ENCODE data around the gene OR13J1.
"Not testable (repeated sequence)": the region's sequence is repeated elsewhere in the genome, so short reads cannot be mapped to it uniquely, and the experiment has no call there.

Gene OR13J1

DNA sequence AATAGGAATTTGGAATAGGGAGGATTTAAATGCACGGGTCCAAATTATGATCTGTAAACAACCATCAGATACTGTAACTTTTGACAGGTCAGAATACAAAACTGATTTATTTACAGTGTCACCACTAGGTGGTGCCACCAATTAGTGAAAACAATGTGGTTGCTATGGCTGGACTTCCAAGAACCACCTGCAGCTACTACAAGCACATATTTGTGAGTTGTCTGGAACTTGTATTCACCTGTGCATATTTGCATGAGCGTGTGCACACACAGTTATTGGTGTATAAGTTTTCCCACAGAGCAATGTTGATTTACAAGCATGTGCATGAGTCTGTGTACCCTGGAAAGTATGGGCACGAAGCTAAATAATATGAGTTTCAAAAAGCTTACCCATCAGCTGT is 32.8 kb upstream of the OR13J1 start:
- DNase-seq, result peak; percentile 70

DNA sequence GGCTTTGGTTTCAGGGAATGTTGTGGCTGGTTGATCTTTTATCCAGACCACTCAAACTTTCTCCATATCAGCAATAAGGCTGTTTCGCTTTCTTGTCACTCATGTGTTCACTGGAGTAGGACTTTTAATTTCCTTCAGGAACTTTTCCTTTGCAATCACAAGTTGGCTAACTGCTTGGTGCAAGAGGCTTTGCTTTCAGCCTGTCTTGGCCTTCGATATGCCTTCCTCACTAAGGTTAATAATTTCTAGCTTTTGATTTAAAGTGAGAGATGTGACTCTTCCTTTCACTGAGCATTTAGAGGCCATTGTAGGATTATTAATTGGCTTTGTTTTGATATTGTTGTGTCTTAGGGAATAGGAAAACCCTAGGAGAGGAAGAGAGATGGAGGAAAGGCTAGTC is 28.8 kb upstream of the OR13J1 start:
- no peak for DNase-seq

DNA sequence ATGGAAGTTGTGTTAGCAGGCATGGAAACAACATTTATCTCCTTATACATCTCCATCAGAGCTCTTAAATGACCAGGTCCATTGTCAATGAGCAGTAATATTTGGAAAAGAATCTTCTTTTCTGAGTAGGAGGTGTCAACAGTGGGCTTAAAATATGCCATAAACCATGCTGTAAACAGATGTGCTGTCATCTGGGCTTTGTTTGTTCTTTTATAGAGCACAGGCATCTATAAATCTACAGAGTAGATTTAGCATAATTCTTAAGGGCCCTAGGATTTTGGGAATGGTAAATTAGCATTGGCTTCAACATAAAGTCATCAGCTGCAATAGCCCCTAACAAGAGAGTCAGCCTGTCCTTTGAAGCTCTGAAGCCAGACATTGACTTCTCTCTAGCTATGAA is 28.1 kb upstream of the OR13J1 start:
- no peak for DNase-seq

DNA sequence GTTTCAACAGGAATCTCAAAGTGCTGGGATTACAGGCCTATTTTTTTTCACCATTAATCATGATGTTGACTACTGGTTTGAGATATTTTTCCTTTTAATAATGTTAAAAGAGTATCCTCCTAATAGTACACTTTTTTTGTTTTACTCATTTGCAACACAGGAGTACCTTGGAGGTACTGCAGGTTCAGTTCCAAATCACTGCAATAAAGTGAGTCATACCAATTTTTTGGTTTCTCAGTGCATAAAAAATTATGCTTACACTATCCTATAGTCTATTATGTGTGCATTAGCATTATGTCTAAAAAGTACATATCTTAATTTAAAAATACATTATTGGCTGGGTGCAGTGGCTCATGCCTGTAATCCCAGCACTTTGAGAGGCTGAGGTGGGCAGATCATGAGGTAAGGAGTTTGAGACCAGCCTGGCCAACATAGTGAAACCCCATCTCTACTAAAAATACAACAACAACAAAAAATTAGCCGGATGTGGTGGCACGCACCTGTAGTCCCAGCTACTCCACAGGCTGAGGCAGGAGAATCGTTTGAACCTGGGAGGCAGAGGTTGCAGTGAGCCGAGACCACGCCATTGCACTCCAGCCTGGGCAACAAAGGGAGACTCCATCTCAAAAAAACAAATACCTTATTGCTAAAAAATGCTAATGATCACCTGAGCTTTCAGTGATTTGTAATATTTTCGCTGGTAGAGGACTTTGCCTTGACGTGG is 27.3 kb upstream of the OR13J1 start:
- DNase-seq, result not testable (repeated sequence)

DNA sequence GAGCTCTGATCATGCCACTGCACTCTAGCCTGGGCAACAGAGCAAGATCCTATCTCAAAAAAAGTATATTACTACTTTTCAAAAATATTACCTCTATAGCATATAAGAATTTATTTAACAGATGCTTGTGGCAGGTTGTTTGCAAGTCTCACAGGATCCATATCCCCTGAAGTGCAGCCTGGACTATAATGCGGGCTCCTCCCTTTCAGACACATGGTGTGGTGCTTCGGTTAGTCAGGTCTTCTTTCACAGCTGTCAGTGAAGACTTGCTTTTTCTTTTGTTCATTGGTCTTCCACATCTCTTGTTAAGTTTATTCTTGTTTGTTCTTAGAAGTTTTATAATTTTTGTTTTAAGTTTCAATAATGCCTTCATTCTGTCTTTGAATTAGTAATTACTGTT is 26.4 kb upstream of the OR13J1 start:
- no peak for DNase-seq

DNA sequence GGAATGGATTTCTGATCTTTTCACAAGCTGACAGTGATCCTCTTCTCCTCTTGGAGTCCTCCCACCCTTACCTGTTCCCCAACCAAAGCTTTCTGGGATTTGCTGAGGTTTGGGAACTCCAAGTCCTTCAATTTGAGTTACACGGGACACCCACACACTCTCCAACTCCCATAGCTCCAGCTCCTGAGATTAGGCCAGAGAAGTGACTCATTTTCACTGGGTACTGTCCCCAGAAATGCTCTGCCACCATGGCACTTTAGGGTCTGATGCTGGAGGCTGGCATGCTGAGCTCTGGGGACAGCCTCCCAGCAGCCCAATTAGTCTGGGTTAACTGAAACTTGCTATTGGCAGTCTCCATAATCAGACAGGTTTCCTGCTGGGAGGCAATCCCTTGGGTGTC is 21.9 kb upstream of the OR13J1 start:
- DNase-seq, result no peak

DNA sequence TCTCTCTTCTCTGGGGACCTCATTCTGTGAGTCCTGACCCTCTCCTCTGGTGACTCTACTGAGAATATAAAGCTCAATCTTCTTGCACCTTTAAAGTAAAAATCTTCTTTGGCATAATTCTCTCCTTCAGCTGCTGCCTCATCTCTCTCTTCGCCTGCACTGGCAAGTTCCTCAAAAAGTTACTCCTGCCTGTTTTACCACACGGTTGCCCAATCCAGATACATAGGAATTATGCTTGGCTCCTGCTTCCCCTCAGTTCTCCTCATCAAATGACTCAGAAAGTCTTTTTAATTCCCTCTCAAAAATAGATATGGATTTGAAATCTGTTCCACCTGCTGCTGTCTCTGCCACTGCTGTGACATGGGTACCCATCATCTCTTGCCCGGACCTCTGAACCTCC is 21.4 kb upstream of the OR13J1 start:
- no peak for DNase-seq

DNA sequence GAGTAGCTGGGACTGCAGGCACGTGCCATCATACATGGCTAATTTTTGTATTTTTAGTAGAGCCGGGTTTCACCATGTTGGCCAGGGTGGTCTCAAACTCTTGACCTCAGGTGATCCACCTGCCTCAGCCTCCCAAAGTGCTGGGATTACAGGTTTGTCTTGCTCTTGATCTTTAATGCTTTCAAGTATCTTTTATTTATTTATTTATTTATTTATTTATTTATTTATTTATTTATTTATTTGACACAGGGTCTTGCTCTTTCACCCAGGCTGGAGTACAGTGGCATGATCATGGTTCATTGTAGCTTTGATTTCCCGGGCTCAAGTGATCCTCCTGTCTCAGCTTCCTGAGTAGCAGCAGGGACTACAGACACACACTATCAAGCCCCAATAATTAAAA is 14.7 kb upstream of the OR13J1 start:
- not testable (repeated sequence) for DNase-seq

DNA sequence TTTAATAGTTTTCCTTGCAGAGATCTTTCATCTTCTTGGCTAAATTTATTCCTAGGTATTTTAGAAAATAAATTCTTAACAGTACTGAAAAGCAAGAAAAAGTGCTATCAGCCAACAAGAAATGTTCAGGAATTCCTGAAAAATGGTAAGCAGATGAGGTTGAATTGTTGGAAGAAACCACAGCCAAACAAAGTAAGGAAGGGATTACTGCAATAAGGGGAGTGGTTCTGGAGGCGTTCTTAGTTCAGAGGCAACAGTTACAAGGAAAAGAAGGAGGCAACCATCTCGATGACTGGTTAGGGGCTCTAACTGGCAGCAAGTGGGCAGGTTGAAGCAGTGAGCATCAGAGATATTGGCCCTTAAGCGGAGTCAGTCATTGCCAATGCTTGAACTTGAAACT is 12.8 kb upstream of the OR13J1 start:
- no peak for DNase-seq

DNA sequence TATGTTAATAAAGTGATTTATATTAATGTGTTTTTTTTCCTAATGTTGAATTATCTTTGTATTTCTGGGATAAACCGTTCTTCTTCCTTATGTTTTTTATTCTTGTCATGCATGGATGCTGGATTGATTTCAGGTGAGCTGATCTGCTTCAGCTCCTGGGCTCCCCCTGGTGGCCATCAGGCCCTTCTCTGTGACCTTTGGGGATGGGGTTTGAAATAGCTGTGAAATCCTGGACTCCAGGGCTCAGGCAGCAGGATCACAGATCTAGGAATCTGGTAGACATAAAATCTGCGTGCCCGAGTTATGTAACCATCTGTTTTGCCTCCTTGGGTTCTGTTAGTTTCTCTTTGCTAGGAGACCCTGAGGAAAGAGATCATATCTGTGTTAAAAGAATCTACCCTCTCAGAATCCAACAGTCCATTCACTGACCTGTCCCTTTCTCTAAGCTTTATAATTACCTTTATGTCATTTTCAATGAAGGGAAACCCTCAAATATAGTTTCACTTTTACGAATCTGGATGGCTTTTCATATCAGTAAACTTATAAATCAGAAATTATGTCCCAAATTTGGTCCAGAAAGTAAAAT is 12.2 kb upstream of the OR13J1 start:
- peak; percentile 76 for DNase-seq

DNA sequence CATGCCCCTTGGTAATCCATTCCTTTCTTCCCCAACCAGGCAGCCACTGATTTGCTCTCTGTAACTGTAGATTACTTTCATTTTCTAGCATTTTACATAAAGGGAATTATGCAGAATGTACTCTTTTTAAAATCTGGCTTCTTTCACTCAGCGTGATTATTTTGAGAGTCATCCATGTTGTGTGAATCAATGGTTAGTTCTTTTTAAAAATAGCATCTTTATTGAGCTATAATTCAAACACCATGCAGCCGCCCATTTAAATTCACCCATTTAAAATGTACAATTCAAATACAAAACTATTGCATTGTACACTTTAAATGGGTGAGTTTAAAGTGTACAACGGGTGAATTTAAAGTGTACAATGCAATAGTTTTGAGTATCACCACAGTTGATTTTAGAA is 2.3 kb upstream of the OR13J1 start:
- no peak for DNase-seq

DNA sequence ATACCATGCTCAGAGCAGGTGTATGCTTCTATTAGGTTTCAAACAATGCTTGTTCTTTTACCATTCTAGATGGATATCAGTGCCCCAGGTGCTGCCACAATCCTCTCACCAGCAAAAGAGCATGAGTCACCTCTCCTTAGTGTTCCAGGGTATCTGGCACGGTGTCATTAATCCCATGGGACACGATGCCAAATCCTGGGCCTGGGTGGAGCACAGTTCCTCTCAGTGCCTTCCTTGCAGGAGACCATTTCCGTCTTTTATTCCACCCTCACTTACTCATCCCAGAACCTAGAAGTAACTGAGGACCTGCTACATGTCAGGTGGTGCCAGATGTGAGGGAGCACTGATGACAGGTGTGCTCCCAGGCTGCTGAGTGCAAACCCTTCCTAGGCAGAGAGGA is 1.3 kb upstream of the OR13J1 start:
- DNase-seq, result no peak

DNA sequence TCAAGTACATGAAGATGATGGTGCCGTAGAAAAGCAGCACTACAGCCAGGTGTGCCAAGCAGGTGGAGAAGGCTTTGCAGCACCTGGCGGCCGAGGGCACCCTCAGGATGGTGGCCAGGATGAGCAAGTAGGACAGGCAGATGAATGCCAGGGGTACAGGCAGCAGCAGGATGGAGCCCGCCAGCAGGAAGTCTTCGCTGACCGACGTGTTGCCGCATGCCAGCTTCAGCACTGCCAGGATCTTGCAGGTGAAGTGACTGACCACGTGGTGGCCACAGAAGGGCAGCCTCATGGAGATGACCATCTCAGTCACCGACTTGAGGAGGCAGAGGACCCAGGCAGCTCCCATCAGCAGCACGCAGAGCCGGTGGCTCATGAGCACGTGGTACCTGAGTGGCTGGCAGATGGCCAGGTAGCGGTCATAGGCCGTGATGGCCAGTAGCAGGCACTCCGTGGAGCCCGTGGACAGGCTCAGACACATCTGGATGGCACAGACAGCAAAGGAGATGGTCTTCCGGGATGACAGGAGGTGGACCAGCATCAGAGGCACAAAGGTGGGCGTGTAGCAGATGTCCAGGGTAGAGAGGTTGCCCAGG is 482 bp downstream of the OR13J1 start:
- no peak for DNase-seq

DNA sequence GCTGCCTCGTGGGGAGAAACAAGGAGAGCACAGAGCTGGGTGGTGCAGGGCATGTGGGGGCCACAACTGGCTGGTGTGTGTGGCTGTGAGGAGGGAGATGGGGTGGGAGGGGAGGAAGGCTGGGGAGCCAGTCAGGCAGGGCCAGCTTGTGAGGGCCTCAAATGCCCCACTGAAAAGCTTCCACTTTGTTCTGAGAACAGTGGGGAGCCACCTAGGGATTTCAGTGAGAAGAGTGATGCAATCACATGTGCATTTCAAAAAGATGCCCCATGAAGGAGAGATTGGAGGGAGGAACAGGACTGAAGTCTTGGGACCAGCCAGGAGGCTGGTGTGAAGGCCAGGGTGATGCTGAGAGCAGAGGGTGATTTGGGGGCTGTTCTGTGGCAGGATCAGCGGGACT is 1.3 kb downstream of the OR13J1 start:
- DNase-seq, result no peak

DNA sequence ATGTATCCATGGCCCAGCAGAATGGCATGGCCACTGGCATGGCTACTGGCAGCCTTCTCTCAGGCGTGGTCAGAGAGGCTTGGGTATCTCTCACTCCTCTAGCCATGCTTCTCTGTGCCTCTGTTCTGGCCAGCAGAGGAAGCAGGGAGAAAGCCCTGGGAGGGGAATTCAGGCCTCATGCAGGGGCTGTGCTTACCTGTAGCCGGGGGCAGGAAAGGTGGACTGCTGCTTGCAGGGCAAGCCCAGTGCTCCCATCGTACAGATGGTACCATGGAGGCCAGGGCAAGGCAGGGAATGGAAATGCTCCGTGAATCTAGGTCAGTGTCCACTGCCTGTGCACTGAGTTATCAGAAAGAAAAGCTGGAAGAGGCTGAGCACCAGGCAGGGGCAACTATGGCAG is 2.7 kb downstream of the OR13J1 start:
- no peak for DNase-seq

DNA sequence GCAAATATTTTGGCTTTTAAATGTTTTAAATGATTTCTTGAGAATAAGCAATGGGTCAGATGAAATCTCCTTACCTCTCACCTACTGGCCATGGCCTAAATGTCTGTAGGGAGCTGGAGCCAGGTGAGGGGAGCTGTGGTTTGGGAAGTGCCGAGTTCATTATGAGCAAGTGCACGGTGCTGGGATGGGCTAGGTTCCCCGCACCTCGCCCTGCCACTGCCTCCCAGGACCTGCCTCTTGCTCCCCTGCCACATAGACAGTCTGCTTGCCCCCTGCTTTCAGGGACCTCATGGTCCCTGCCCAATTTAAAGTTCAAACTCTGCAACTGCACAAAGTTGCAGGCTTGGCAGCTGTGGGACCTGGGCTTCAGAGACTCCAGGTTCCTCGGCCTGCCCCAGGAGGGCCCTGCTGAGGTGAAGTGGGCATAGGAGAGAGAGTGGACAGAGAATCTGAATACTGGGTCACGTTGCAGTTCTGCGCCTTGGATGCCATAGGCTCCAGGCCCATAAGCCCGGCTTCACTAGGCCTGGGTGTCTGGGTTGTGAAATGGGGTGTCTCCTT is 5.4 kb downstream of the OR13J1 start:
- no peak for DNase-seq

DNA sequence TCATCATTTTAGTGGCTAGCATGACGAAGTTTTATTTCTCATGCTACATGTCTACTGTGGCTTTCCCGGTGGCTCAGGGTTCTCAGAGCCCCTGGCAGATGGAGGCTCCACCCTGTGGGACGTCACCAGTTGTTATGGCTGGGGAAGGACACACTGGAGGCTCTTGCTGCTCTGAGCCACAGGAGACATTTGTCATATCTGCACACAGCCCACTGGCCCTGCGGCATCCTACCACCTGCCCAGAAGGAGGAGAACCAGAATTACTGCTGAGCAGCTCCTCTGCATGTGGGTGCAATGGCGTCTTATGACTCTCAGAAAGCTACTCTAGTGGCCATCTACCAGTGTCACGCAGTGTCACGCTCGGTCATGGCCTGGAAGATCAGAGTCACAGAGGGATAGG is 6.6 kb downstream of the OR13J1 start:
- DNase-seq, result no peak

DNA sequence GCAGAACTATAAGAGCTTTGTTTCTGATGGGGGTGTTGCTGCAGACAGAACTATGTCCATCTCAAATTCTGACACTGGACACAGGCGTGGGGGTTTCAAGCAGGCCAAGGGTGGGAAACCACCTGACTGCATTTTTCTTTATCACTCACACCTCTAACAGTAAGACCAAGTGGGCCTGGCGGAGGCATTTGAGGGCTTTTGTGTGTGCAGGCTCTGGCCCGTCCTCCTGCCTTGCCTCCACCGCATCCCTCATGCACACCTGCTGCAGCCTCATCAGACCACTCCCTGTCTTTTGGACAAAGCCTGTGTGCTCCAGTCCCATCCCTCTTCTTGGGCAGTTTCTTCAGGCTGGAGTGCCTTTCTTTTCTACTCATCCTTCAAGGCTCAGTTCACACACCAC is 7.9 kb downstream of the OR13J1 start:
- DNase-seq, result no peak

DNA sequence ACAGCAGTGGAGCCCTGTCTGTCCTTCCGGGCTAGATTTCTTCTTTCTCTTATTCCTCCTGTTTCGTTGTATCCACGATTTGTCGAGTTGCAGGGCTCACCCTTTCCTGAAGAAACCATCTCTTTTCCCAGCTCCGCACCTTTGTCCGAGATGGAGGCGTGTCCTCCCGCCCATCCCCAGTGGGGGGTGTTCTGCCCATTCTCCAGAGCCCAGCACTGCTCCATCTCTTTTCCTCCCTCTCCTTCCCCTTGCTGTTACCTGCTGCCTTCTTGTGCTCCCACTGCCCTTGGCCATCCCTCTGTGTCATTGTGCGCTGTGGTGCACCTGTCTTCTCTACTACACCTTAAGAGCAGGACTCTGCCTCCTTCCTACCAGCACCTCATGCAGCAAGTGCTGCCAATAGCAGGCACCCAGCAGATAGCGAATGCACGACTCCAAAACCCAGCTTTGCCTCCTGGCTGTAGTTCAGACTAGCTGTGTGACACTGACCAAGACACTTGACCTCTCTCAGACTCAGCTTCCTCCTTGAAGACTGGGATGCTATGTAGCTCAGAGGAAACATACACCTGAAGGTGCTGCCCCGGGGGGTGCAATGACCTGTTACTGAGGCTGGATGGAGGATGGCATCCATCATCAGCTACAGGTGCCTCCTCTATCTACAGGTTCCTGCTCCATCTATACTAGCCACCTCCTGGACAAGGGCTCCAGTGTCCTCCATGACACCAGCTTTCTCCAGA is 8.9 kb downstream of the OR13J1 start:
- no peak for DNase-seq

DNA sequence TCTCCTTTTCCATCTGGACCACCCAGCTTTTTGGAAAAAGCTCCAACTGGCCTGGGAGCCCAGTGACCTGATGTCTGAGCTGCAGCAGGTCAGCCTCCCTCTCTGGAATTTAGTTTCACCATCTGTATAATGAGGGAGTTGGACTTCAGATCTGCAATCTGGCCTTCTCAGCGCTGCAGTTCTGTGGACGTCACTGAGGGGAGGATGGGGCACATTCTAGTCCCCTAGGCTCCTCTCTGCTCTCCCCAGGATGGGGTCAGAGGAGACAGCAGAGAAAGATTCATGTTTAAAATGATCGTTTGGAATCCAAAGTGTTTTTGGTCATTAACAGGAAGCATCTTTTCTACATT is 10.2 kb downstream of the OR13J1 start:
- DNase-seq, result no peak

DNA sequence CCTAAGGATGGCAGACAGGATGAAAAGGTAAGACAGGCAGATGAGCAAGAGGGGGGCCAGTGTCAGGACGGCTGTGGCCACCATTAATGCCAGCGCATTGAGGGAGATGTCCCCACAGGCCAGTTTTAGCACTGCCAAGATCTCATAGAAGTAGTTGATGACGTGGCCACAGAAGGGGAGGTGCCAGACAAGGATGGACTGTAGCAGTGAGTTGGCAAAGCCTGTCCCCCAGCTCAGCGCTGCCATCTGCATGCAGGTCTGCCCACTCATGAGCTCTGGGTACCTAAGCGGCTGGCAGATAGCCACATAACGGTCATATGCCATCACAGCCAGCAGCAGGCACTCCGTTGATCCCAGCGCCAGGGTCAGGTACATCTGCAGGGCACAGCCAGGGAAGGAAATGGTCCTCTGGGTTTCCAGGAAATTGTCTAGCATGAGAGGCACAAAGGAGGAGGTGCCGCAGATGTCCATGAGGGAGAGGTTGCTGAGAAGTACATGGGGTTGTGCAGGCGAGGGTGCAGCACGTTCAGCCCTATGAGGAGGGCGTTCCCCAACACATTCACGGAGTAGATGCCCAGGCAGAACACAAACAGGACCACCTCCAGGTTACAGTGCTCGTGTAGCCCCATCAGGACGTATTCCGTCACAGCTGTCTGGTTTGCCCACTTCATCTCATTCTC is 10.8 kb downstream of the OR13J1 start:
- peak; percentile 6 for DNase-seq

DNA sequence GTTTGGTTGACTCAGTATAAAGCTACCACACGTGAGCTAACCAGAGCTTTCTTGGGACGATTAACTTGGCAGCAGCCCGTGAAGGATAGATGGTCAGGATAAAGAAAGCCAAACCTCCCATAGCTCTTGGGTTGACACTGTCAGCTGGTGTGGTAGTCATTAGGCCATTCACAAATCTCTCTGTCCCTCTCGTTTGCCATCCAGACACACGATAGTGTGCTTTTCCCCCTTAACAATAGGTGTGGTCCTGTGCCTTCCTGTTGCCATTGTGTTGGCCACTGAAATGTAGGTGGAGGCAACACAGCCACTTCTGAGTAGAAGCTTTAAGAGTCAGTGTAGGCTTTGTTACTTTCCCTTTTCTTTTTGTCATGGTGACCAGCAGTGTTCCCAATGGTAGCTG is 11.7 kb downstream of the OR13J1 start:
- no peak for DNase-seq

DNA sequence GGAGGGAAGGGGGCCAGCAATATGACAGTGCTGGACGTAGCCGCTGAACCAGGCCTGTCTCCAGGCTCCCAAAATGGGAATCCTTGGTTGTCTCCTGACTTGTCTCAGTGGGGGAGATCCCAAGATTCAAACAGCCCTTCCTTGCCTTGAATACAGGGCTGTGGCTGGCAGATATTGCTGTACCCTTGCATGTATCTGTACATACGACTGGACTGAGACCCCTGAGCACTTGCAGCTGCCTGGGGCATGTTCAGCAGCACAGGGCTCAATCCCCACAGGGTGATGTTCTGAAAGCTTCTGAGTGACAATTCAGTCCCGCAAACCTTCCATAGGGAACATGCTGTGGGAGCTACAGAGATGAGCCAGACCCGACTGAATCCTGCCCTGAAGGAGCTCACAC is 13.3 kb downstream of the OR13J1 start:
- DNase-seq, result no peak

Data from CD4-positive, alpha-beta T cell treated with Interleukin-12 subunit alpha and Interleukin-12 subunit beta, for 1 hour (primary cell).